HepG2 (cell line): Measurements from ENCODE around the gene SEC61B.

Experiments
- ATF7 ChIP-seq, 2 experiments: fragments of 450-650 bp in 1 of 2; sonication (generic) in 1 of 2; formaldehyde crosslinking in 1 of 2; IDR thresholded peaks; 2 replicates each; pipeline versions ENCODE4 v1.4.0 to v1.6.1; 2016 to 2020; ENCODE audit warnings: antibody characterized with exemption in 1 of 2, mild to moderate bottlenecking in 1 of 2, missing genetic modification reagents in 1 of 2
- ATM ChIP-seq: fragments of 450-650 bp; IDR thresholded peaks from 2 replicates; pipeline ENCODE4 v1.7.1; 2017; ENCODE audit warnings: mild to moderate bottlenecking, borderline replicate concordance
- CTCF ChIP-seq: sonication (generic); formaldehyde crosslinking; IDR thresholded peaks from 2 replicates; pipeline ENCODE4 v1.5.0; 2020; ENCODE audit warnings: mild to moderate bottlenecking, missing genetic modification reagents, moderate library complexity
- ETV6 ChIP-seq: sonication (generic); formaldehyde crosslinking; conservative IDR thresholded peaks from 2 replicates; pipeline ENCODE4 v1.4.0; 2020; ENCODE audit warnings: missing genetic modification reagents
- HDAC2 ChIP-seq: sonication (generic); formaldehyde crosslinking; IDR thresholded peaks from 2 replicates; pipeline ENCODE4 v1.4.0; 2020; ENCODE audit warnings: missing genetic modification reagents
- IKZF5 ChIP-seq: IDR thresholded peaks from 2 replicates; pipeline ENCODE4 v1.6.1; 2018; ENCODE audit warnings: missing genetic modification reagents, mild to moderate bottlenecking, missing compliant biosample characterization
- JDP2 ChIP-seq: sonication (generic); formaldehyde crosslinking; IDR thresholded peaks from 2 replicates; pipeline ENCODE4 v1.8.1; 2022; ENCODE audit warnings: missing genetic modification reagents, borderline replicate concordance
- MAZ ChIP-seq, 2 experiments: sonication (generic) in 1 of 2; formaldehyde crosslinking in 1 of 2; IDR thresholded peaks; 2 replicates each; pipeline versions ENCODE4 v1.5.0 to v1.6.1; 2012 to 2020; ENCODE audit warnings: low read depth in 2 of 2, mild to moderate bottlenecking in 2 of 2, borderline replicate concordance in 1 of 2, improper control_type of control experiment in 1 of 2, low read length in 1 of 2, missing genetic modification reagents in 1 of 2, moderate library complexity in 1 of 2
- NFE2L1 ChIP-seq: sonication (generic); formaldehyde crosslinking; IDR thresholded peaks from 2 replicates; pipeline ENCODE4 v1.4.0; 2020; ENCODE audit warnings: missing genetic modification reagents, mild to moderate bottlenecking, borderline replicate concordance
- POGK ChIP-seq: sonication (generic); formaldehyde crosslinking; conservative IDR thresholded peaks from 2 replicates; pipeline ENCODE4 v1.8.0; 2022; ENCODE audit warnings: mild to moderate bottlenecking, moderate library complexity, missing genetic modification reagents
- POLR2A ChIP-seq, 2 experiments: IDR thresholded peaks; 2 replicates each; pipeline ENCODE4 v1.6.1; 2011; ENCODE audit warnings: low read depth in 2 of 2, low read length in 2 of 2, mild to moderate bottlenecking in 1 of 2, moderate library complexity in 1 of 2; ENCODE audit not compliant: insufficient read depth in 1 of 2
- SRSF4 ChIP-seq: fragments of 200-400 bp; formaldehyde crosslinking; IDR thresholded peaks from one replicate; pipeline ENCODE4 v1.6.1; 2018; ENCODE audit warnings: mild to moderate bottlenecking, low read depth, low read length, moderate library complexity; ENCODE audit not compliant: poor library complexity, severe bottlenecking
- TBL1XR1 ChIP-seq: fragments of 150-350 bp; IDR thresholded peaks from 2 replicates; pipeline ENCODE4 v1.6.1; 2014; ENCODE audit warnings: borderline replicate concordance, low read length; ENCODE audit not compliant: partially characterized antibody
- TEAD2 ChIP-seq: sonication (generic); formaldehyde crosslinking; IDR thresholded peaks from 2 replicates; pipeline ENCODE4 v1.9.0; 2021; ENCODE audit warnings: missing genetic modification reagents

- TF ChIP-seq ATM (no peak), POLR2A (IDR thresholded peaks at IDR 0.05; ENCODE audit: insufficient read depth in 1 of 2, low read depth in 2 of 2, low read length in 2 of 2) (no peak), MAZ (IDR thresholded peaks at IDR 0.05; ENCODE audit: borderline replicate concordance, low read depth, low read length) (no peak), MAZ (CRISPR knock-in tag; IDR thresholded peaks at IDR 0.05; ENCODE audit: low read depth) (no peak), CTCF (CRISPR knock-in tag) (no peak), ATF7 (IDR thresholded peaks at IDR 0.05) (no peak), ATF7 (CRISPR knock-in tag; IDR thresholded peaks at IDR 0.05) (no peak), TBL1XR1 (no peak), TEAD2 (CRISPR knock-in tag) (no peak), ETV6 (CRISPR knock-in tag) (no peak), JDP2 (CRISPR knock-in tag) (no peak), SRSF4 (no peak), IKZF5 (no peak), HDAC2 (no peak), POGK (no peak), NFE2L1 (CRISPR knock-in tag) (no peak)
Observed at GRCh38 chr9:99259231-99259918, 37.3 kb downstream of the SEC61B start.
